HEK293T (cell line): ENCODE measurements around the gene HLA-DRB1.
"Not testable (repeated sequence)": the region's sequence is repeated elsewhere in the genome, so short reads cannot be mapped to it uniquely, and the experiment has no call there.

ENCODE experiments used
- CTCF ChIA-PET: fragments of 350-600 bp; formaldehyde crosslinking; extraction: SDS; loops from one replicate; lab custom pipeline; 2021; ENCODE audit warnings: antibody characterized with exemption, inconsistent platforms; lab: Yijun Ruan, JAX
- POLR2A ChIA-PET: fragments of 350-600 bp; formaldehyde crosslinking; extraction: SDS; loops from one replicate; lab custom pipeline; 2020; ENCODE audit warnings: antibody characterized with exemption, inconsistent platforms; lab: Yijun Ruan, JAX
- DNase-seq: peaks from one replicate; pipeline ENCODE4 v3.0.0; 2012; ENCODE audit warnings: mixed read lengths; ENCODE audit errors: extremely low spot score
- ARNT ChIP-seq: fragments of 450-650 bp; IDR thresholded peaks from 2 replicates; pipeline ENCODE4 v1.6.1; 2017; ENCODE audit warnings: mild to moderate bottlenecking
- BHLHE40 ChIP-seq: fragments of 450-650 bp; IDR thresholded peaks from 2 replicates; pipeline ENCODE4 v1.6.1; 2016; ENCODE audit warnings: mild to moderate bottlenecking, moderate library complexity, borderline replicate concordance
- CTBP1 ChIP-seq: fragments of 450-650 bp; IDR thresholded peaks from 2 replicates; pipeline ENCODE4 v1.6.1; 2016; ENCODE audit warnings: borderline replicate concordance
- ELF4 ChIP-seq: fragments of 450-650 bp; IDR thresholded peaks from 2 replicates; pipeline ENCODE4 v1.6.1; 2017; ENCODE audit warnings: antibody characterized with exemption
- FOXA1 ChIP-seq: fragments of 450-650 bp; IDR thresholded peaks from 2 replicates; pipeline ENCODE4 v1.6.1; 2016; ENCODE audit warnings: mild to moderate bottlenecking
- FOXK2 ChIP-seq: fragments of 450-650 bp; IDR thresholded peaks from 2 replicates; pipeline ENCODE4 v1.6.1; 2016; ENCODE audit warnings: mild to moderate bottlenecking
- FOXM1 ChIP-seq: fragments of 450-650 bp; IDR thresholded peaks from 2 replicates; pipeline ENCODE4 v1.6.1; 2017; ENCODE audit warnings: mild to moderate bottlenecking, borderline replicate concordance
- HDGF ChIP-seq: fragments of 450-650 bp; IDR thresholded peaks from 2 replicates; pipeline ENCODE4 v1.6.1; 2017; ENCODE audit warnings: antibody characterized with exemption, borderline replicate concordance
- L3MBTL2 ChIP-seq: fragments of 450-650 bp; conservative IDR thresholded peaks from 2 replicates; pipeline ENCODE4 v1.6.1; 2016; ENCODE audit warnings: mild to moderate bottlenecking
- LEF1 ChIP-seq: fragments of 450-650 bp; IDR thresholded peaks from 2 replicates; pipeline ENCODE4 v1.6.1; 2017; ENCODE audit warnings: mild to moderate bottlenecking, borderline replicate concordance
- NFRKB ChIP-seq: fragments of 450-650 bp; IDR thresholded peaks from 2 replicates; pipeline ENCODE4 v1.6.1; 2016; ENCODE audit warnings: mild to moderate bottlenecking, moderate library complexity
- SP1 ChIP-seq: fragments of 450-650 bp; IDR thresholded peaks from 2 replicates; pipeline ENCODE4 v1.6.1; 2017
- SUZ12 ChIP-seq: fragments of 450-650 bp; IDR thresholded peaks from 2 replicates; pipeline ENCODE4 v1.6.1; 2016; ENCODE audit warnings: mild to moderate bottlenecking
- TARDBP ChIP-seq: fragments of 450-650 bp; IDR thresholded peaks from 2 replicates; pipeline ENCODE4 v1.6.1; 2016
- ZNF384 ChIP-seq: fragments of 450-650 bp; IDR thresholded peaks from 2 replicates; pipeline ENCODE4 v1.6.1; 2016
- TF ChIP-seq, protein P1 (sequence below): fragments of 450-650 bp; IDR thresholded peaks from 2 replicates; pipeline ENCODE4 v1.6.1; 2016

HLA-DRB1 gene

GRCh38 chr6:32589596-32590449 is at the start of gene HLA-DRB1:
TSS of gene HLA-DRB1 (minus strand) at chr6:32589848. CDS start at chr6:32589742, 106 bp downstream.
- TF ChIP-seq ELF4 (no peak), FOXA1 (no peak), ZNF384 (no peak), SUZ12 (no peak), SP1 (no peak), CTBP1 (no peak), BHLHE40 (no peak), HDGF (no peak), FOXM1 (no peak), NFRKB (no peak), TARDBP (no peak), ARNT (no peak), FOXK2 (no peak), LEF1 (no peak)
- TF ChIP-seq, protein P1, sequence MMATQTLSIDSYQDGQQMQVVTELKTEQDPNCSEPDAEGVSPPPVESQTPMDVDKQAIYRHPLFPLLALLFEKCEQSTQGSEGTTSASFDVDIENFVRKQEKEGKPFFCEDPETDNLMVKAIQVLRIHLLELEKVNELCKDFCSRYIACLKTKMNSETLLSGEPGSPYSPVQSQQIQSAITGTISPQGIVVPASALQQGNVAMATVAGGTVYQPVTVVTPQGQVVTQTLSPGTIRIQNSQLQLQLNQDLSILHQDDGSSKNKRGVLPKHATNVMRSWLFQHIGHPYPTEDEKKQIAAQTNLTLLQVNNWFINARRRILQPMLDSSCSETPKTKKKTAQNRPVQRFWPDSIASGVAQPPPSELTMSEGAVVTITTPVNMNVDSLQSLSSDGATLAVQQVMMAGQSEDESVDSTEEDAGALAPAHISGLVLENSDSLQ = no peak
- no peak for DNase-seq
- CTCF ChIA-PET = no interaction called here
- POLR2A ChIA-PET = no interaction called here

DNA sequence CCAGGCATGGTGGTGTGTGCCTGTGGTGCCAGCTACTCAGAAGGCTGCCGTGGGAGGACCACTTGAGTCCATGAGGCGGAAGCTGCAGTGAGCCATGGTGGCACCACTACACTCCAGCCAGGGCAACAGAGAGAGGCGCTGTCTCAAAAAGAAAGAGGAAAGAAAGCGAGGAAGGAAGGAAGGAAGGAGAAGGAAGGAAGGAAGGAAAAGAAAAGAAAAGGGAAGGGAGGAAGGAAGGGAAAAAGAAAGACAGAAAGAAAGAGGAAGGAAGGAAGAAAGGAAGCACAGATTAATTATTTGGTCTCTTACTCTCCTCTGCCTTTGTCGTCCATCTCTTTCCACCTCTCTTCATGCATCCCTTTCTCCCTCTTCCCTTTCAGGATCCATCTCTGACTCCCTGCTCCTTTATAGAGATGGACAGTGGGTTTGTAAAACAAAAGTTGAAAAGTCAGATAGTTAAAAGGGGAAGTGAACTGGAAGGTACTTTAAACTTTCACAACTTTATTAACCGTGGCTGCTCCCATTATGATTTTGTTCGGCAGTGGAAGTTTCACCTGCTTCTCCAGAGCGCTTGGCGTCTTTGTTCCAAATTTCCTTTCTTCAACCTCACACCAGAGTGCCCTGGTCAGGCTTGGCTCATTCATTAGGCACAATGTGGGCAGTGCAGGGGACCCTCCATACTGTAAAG is 49.0 kb upstream of the HLA-DRB1 start:
- ChIA-PET POLR2A (no interaction called here), CTCF (interaction anchor here (0.9 kb wide), 1 partner anchor 17 kb away, joined by 3 read pairs; no protein-coding TSS in a partner anchor)
- DNase-seq = no peak
- no peak for TF ChIP-seq ZNF384
- TF ChIP-seq BHLHE40 = no peak
- TF ChIP-seq TARDBP = no peak
- no peak for TF ChIP-seq FOXA1
- TF ChIP-seq HDGF = no peak
- TF ChIP-seq CTBP1 = no peak
- TF ChIP-seq L3MBTL2 = no peak
- TF ChIP-seq ARNT = no peak
- TF ChIP-seq ELF4 = no peak
- TF ChIP-seq FOXK2 = no peak

- no peak for TF ChIP-seq TARDBP
- TF ChIP-seq L3MBTL2 = no peak
- ChIA-PET CTCF (interaction anchor here (0.9 kb wide), 2 partner anchors 16 to 234 kb away, joined by 3 read pairs; no protein-coding TSS in a partner anchor), POLR2A (no interaction called here)
- DNase-seq = no peak
Measured at GRCh38 chr6:32637883-32638282, 48.2 kb upstream of the HLA-DRB1 start.

GRCh38 chr6:32637219-32637880 is 47.7 kb upstream of the HLA-DRB1 start, which contains the start of gene HLA-DQA1:
TSS of gene HLA-DQA1 (plus strand) at chr6:32637406. CDS start at chr6:32637459, 53 bp downstream.
- CTCF ChIA-PET = interaction anchor here (0.9 kb wide), 2 partner anchors 15 to 234 kb away, joined by 3 read pairs; no protein-coding TSS in a partner anchor
- no peak for DNase-seq
- POLR2A ChIA-PET = interaction anchor here (1.9 kb wide), 1 partner anchor 29 kb away, joined by 4 read pairs; the partner anchor contains the start of gene HLA-DQB1
- TF ChIP-seq FOXK2 (no peak), FOXA1 (no peak), ARNT (no peak), TARDBP (no peak), NFRKB (no peak), CTBP1 (no peak), LEF1 (no peak), HDGF (no peak), BHLHE40 (no peak), SUZ12 (no peak), ZNF384 (no peak), ELF4 (no peak), L3MBTL2 (no peak)

- ChIA-PET CTCF (interaction anchor here (0.8 to 1.2 kb wide), 3 partner anchors 14 to 65 kb away, joined by 3 read pairs; no protein-coding TSS in a partner anchor), POLR2A (interaction anchor here (1.9 kb wide), 1 partner anchor 31 kb away, joined by 4 read pairs; the partner anchor contains the start of gene HLA-DQB1)
- DNase-seq = no peak
- no peak for TF ChIP-seq LEF1
- no peak for TF ChIP-seq CTBP1
- peak; percentile 60 for TF ChIP-seq ZNF384
Measured at GRCh38 chr6:32635526-32636123, 46.0 kb upstream of the HLA-DRB1 start.

GRCh38 chr6:32629793-32630192 is 40.1 kb upstream of the HLA-DRB1 start:
- POLR2A ChIA-PET, DNase-seq, CTCF ChIA-PET: not testable (repeated sequence)

DNA sequence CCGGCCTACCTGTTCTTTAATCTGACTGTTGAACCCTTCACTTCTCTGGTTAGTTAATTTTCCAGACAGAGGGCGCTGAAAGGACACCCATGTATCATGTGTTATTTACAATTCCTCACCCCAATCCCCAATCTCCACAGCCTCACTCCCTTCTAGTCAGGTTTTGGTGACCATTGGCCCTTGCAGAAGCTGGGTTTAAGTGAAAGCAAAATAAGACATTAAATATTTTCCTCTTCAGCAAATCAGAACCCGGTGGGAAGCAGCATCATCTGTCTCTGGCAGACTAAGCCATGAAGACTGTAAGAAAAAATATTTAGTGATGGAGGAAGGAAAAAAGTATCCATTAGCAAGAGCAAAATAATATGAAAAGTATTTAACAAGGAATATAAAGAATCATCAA is 38.2 kb upstream of the HLA-DRB1 start:
- ChIA-PET POLR2A (no interaction called here), CTCF (no interaction called here)
- TF ChIP-seq L3MBTL2 = no peak
- TF ChIP-seq ZNF384 = no peak
- no peak for TF ChIP-seq CTBP1
- no peak for TF ChIP-seq SUZ12
- no peak for TF ChIP-seq NFRKB
- TF ChIP-seq TARDBP = no peak
- no peak for TF ChIP-seq HDGF
- TF ChIP-seq, protein P1 = no peak
- TF ChIP-seq FOXM1 = no peak
- peak; percentile 47 for DNase-seq
